ENCODE data around the gene PTGR1.

PTGR1 gene

DNA sequence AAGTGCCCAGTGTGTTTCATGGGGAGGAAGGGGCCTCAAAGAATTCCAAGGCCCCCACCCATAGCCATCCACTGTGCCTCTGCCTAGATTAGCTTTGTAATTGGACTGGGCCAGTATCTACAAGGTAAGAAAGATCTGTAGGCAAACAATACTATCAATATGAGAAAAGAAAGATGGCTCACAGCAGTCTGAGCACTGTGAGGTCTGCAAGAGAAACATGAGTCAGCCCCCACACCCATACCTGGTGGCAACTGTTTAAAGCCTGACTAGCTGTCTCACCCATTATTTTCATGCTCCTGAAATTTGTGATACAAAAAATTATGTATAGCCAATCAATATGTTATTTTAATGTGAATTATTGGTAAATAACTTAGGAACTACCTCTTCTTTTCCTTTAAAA, 84.5 kb downstream of the PTGR1 start:
- no peaks in the 10 kb centered on the region for H3K36me3 Mint-ChIP-seq (ENCODE audit: low read depth)
- no peak overlapping the region for H3K27ac Mint-ChIP-seq
- no peak overlapping the region for H3K4me3 Mint-ChIP-seq
- H3K9me3 Mint-ChIP-seq: peaks cover 19% of the 10 kb centered on the region
- H3K27me3 Mint-ChIP-seq (ENCODE audit: low read depth): peaks cover 5% of the 10 kb centered on the region
- H3K4me1 Mint-ChIP-seq: no peaks in the 10 kb centered on the region
- TF ChIP-seq, protein P1, sequence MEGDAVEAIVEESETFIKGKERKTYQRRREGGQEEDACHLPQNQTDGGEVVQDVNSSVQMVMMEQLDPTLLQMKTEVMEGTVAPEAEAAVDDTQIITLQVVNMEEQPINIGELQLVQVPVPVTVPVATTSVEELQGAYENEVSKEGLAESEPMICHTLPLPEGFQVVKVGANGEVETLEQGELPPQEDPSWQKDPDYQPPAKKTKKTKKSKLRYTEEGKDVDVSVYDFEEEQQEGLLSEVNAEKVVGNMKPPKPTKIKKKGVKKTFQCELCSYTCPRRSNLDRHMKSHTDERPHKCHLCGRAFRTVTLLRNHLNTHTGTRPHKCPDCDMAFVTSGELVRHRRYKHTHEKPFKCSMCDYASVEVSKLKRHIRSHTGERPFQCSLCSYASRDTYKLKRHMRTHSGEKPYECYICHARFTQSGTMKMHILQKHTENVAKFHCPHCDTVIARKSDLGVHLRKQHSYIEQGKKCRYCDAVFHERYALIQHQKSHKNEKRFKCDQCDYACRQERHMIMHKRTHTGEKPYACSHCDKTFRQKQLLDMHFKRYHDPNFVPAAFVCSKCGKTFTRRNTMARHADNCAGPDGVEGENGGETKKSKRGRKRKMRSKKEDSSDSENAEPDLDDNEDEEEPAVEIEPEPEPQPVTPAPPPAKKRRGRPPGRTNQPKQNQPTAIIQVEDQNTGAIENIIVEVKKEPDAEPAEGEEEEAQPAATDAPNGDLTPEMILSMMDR (IDR thresholded peaks at IDR 0.05; ENCODE audit: unreplicated experiment in 3 of 3): no peak
